ENCODE results near the gene CRLF1.

The CRLF1 gene

GRCh38 chr19:18557411-18558201 is 49.0 kb downstream of the CRLF1 start, which contains the start of gene KXD1:
Gene KXD1 (plus strand): TSS chr19:18557870. CDS start chr19:18562057, 4,187 bp downstream.
- no peak for TF ChIP-seq CTCF (IDR thresholded peaks at IDR 0.05; ENCODE audit: low read depth, low read length)
- peak within 1 kb of the TSS; percentile 93 to 99 for H3K4me3 ChIP-seq (replicated peaks in 1 of 2; ENCODE audit: low read depth in 2 of 2, low read length in 2 of 2)
- peak; percentile 100 for DNase-seq (ENCODE audit: low read depth in 2 of 2)

GRCh38 chr19:18551631-18552030 is 55.0 kb downstream of the CRLF1 start:
- H3K4me3 ChIP-seq (replicated peaks in 1 of 2; ENCODE audit: low read depth in 2 of 2, low read length in 2 of 2), result no peak overlapping the region
- no peak for TF ChIP-seq CTCF (IDR thresholded peaks at IDR 0.05; ENCODE audit: low read depth, low read length)

GRCh38 chr19:18543814-18544475 is 62.7 kb downstream of the CRLF1 start:
- peak overlapping the region; percentile 37 to 52 for H3K4me3 ChIP-seq (replicated peaks in 1 of 2; ENCODE audit: low read depth in 2 of 2, low read length in 2 of 2)
- peak; percentile 62 to 77 for DNase-seq (ENCODE audit: low read depth in 2 of 2)
- no peak for TF ChIP-seq CTCF (IDR thresholded peaks at IDR 0.05; ENCODE audit: low read depth, low read length)

More at GRCh38 chr19:18551631-18552030, 55.0 kb downstream of the CRLF1 start:
- no peak for DNase-seq (ENCODE audit: low read depth in 2 of 2)

Measured in cardiac fibroblast (primary cell).